IMR-90 (cell line): ENCODE data around the gene AZIN2. TPM values are rescaled to one million over a fixed set of nuclear protein-coding genes. Genes with fewer than 3 reads are reported as not detected.

Source experiments
- ATAC-seq: fragments of 200-7000 bp; cut with Tn5 transposase; 2 replicates; pipeline ENCODE4 v1.9.1; 2020; ENCODE audit warnings: low read depth, mild to moderate bottlenecking, moderate library complexity
- BruUV-seq: library from RNA; stranded (reverse); fragments of 400-500 nt; replicated peaks from 2 replicates; lab custom pipeline; 2021; lab: Mats Ljungman, UMichigan
- CTCF ChIA-PET: fragments of 300-600 bp; formaldehyde crosslinking; extraction: SDS; loops from one replicate; lab custom pipeline; 2021; ENCODE audit warnings: antibody characterized with exemption; lab: Yijun Ruan, JAX
- POLR2A ChIA-PET: fragments of 300-600 bp; sonication (Branson Sonifier 250); formaldehyde crosslinking; loops from one replicate; lab custom pipeline; 2022; ENCODE audit warnings: antibody characterized with exemption; ENCODE audit not compliant: unreplicated experiment; lab: Charles Lee
- DNase-seq: peaks from one replicate; pipeline ENCODE4 v3.0.0; 2013
- H2AFZ ChIP-seq: replicated peaks from 2 replicates; pipeline ENCODE3; 2013; ENCODE audit warnings: low read length, mild to moderate bottlenecking; ENCODE audit not compliant: poor library complexity
- H2AK5ac ChIP-seq: 2 replicates; pipeline ENCODE4 v1.6.1; 2013; ENCODE audit warnings: low read depth, low read length, inconsistent platforms
- H2AK9ac ChIP-seq: replicated peaks from 2 replicates; pipeline ENCODE3; 2013; ENCODE audit warnings: mild to moderate bottlenecking, low read depth, low read length, moderate library complexity; ENCODE audit not compliant: poor library complexity
- H2BK120ac ChIP-seq: 2 replicates; pipeline ENCODE4 v1.6.1; 2013; ENCODE audit warnings: low read depth, low read length, inconsistent platforms
- H2BK15ac ChIP-seq: 3 replicates; pipeline ENCODE4 v1.6.1; 2013; ENCODE audit warnings: low read depth, low read length, inconsistent platforms
- H2BK20ac ChIP-seq: 2 replicates; pipeline ENCODE4 v1.6.1; 2013; ENCODE audit warnings: low read depth, mild to moderate bottlenecking, inconsistent platforms, low read length, moderate library complexity
- H2BK5ac ChIP-seq: 2 replicates; pipeline ENCODE4 v1.6.1; 2013; ENCODE audit warnings: mild to moderate bottlenecking, low read depth, low read length, inconsistent platforms; ENCODE audit not compliant: poor library complexity, severe bottlenecking
- H3K14ac ChIP-seq: replicated peaks from 2 replicates; pipeline ENCODE4 v1.6.1; 2013; ENCODE audit warnings: low read depth, low read length, inconsistent platforms
- H3K18ac ChIP-seq: 2 replicates; pipeline ENCODE4 v1.6.1; 2013; ENCODE audit warnings: low read depth, low read length, control low read depth
- H3K23ac ChIP-seq: 2 replicates; pipeline ENCODE4 v1.6.1; 2013; ENCODE audit warnings: low read depth, low read length, inconsistent platforms
- H3K27ac ChIP-seq: 2 replicates; pipeline ENCODE4 v1.5.1; 2013; ENCODE audit warnings: mild to moderate bottlenecking, control low read depth, low read length; ENCODE audit not compliant: insufficient read depth
- H3K27me3 ChIP-seq: 2 replicates; pipeline ENCODE4 v1.6.1; 2013; ENCODE audit warnings: low read length; ENCODE audit not compliant: control insufficient read depth, insufficient read depth
- H3K36me3 ChIP-seq: 2 replicates; pipeline ENCODE4 v1.6.1; 2013; ENCODE audit warnings: low read length, mixed read lengths; ENCODE audit not compliant: control insufficient read depth, insufficient read depth
- H3K4ac ChIP-seq: 2 replicates; pipeline ENCODE4 v1.6.1; 2013; ENCODE audit warnings: low read depth, low read length, inconsistent platforms
- H3K4me1 ChIP-seq: 2 replicates; pipeline ENCODE4 v1.6.1; 2013; ENCODE audit warnings: low read length, mixed read lengths; ENCODE audit not compliant: control insufficient read depth, insufficient read depth
- H3K4me2 ChIP-seq: 2 replicates; pipeline ENCODE4 v1.6.1; 2013; ENCODE audit warnings: low read depth, mild to moderate bottlenecking, control low read depth, low read length, moderate library complexity
- H3K4me3 ChIP-seq: 2 replicates; pipeline ENCODE4 v1.5.1; 2013; ENCODE audit warnings: low read depth, mild to moderate bottlenecking, control low read depth, low read length, moderate library complexity; ENCODE audit not compliant: insufficient read depth
- H3K56ac ChIP-seq: 2 replicates; pipeline ENCODE4 v1.6.1; 2013; ENCODE audit warnings: low read length, inconsistent platforms; ENCODE audit not compliant: insufficient read depth; ENCODE audit errors: extremely low read depth
- H3K79me1 ChIP-seq, 2 experiments: 2 replicates each; pipeline ENCODE4 v1.6.1; 2013; ENCODE audit warnings: low read length in 2 of 2, inconsistent platforms in 1 of 2, low read depth in 1 of 2
- H3K9ac ChIP-seq: 2 replicates; pipeline ENCODE4 v1.6.1; 2013; ENCODE audit warnings: low read depth, low read length, control low read depth
- H3K9me1 ChIP-seq: 2 replicates; pipeline ENCODE4 v1.6.1; 2013; ENCODE audit warnings: low read length, inconsistent platforms; ENCODE audit not compliant: insufficient read depth
- H3K9me3 ChIP-seq: 2 replicates; pipeline ENCODE4 v1.6.1; 2013; ENCODE audit warnings: low read length; ENCODE audit not compliant: control insufficient read depth, insufficient read depth
- H4K20me1 ChIP-seq: 2 replicates; pipeline ENCODE4 v1.6.1; 2013; ENCODE audit warnings: low read length, inconsistent platforms; ENCODE audit not compliant: insufficient read depth
- H4K5ac ChIP-seq: 2 replicates; pipeline ENCODE4 v1.6.1; 2013; ENCODE audit warnings: mild to moderate bottlenecking, low read depth, low read length, control low read depth
- H4K8ac ChIP-seq, 2 experiments: 2 replicates each; pipeline ENCODE4 v1.6.1; 2013; ENCODE audit warnings: low read depth in 2 of 2, low read length in 2 of 2, control low read depth in 1 of 2, inconsistent platforms in 1 of 2
- H4K91ac ChIP-seq: 2 replicates; pipeline ENCODE4 v1.6.1; 2013; ENCODE audit warnings: low read depth, low read length, inconsistent platforms; ENCODE audit not compliant: insufficient read depth
- FOS ChIP-seq: fragments of 150-350 bp; IDR thresholded peaks from 2 replicates; pipeline ENCODE4 v1.6.1; 2016; ENCODE audit warnings: low read depth, low read length
- RFX5 ChIP-seq: IDR thresholded peaks from 2 replicates; pipeline ENCODE4 v1.8.0; 2012; ENCODE audit warnings: low read depth, mild to moderate bottlenecking, low read length, moderate library complexity
- WGBS, 2 experiments: methylation state at CpG; one replicate each; pipeline versions ENCODE4 v1.1.5 to v1.1.7; 2013; ENCODE audit warnings: missing lambda C conversion rate in 2 of 2; ENCODE audit not compliant: insufficient read length in 1 of 2; ENCODE audit errors: extremely low coverage in 2 of 2; 5-methylcytosine and 5-hydroxymethylcytosine counted together
- dilution Hi-C: fragments of 300-500 bp; cut with HindIII; formaldehyde crosslinking; loops from one replicate; pipeline ENCODE4 v1.14.3; 2018; ENCODE audit warnings: low sequenced_read_pairs; ENCODE audit not compliant: unreplicated experiment
- in situ Hi-C: fragments of 300-500 bp; cut with MboI; formaldehyde crosslinking; loops from 3 replicates; pipeline ENCODE4 v1.14.3; 2019; ENCODE audit warnings: low sequenced_read_pairs, inconsistent platforms, mixed read lengths
- intact Hi-C: fragments of 100-400 bp; cut with micrococcal nuclease; formaldehyde crosslinking; loops from 2 replicates; pipeline ENCODE4 v1.10.0; 2022
- polyA plus RNA-seq, 3 experiments: library from polyadenylated mRNA; depleted of rRNA; stranded (reverse); fragments of >200 nt; gene quantifications; 2 replicates each; pipeline ENCODE4 v1.2.3, GENCODE V29; 2012; ENCODE audit warnings: low replicate concordance in 1 of 3
- total RNA-seq: library from RNA; depleted of rRNA; stranded (reverse); fragments of >200 nt; gene quantifications from 2 replicates; pipeline ENCODE4 v1.2.3, GENCODE V29; 2012

AZIN2 gene
- total and polyA plus RNA-seq, 2 of the 4 experiments (the other 2 are of a cell fraction), result 4.7 to 8.9 TPM

GRCh38 chr1:33057095-33057494 is 23.9 kb upstream of the AZIN2 start:
- Histone ChIP-seq H2BK20ac (no peak overlapping the region), H3K36me3 (no peaks in the 10 kb centered on the region), H3K79me1 (no peaks in the 10 kb centered on the region), H3K9me1 (no peaks in the 10 kb centered on the region), H3K9ac (no peak overlapping the region), H2BK5ac (no peak overlapping the region), H3K4me2 (no peak overlapping the region), H3K56ac (no peak overlapping the region), H4K5ac (no peak overlapping the region), H2AK9ac (no peak overlapping the region), H2AK5ac (no peak overlapping the region), H3K4me1 (0 out of 2 replicates have a peak, but pooled peaks cover 1% of the 10 kb centered on the region), H3K4me3 (no peak overlapping the region), H2BK15ac (no peak overlapping the region), H4K91ac (no peak overlapping the region), H3K14ac (no peak overlapping the region), H3K27ac (no peak overlapping the region), H4K8ac (no peak overlapping the region), H2AFZ (no peak overlapping the region), H3K4ac (no peak overlapping the region), H4K20me1 (no peaks in the 10 kb centered on the region), H3K9me3 (peaks cover 3% of the 10 kb centered on the region), H3K23ac (no peak overlapping the region), H3K18ac (no peak overlapping the region), H2BK120ac (no peak overlapping the region), H3K27me3 (no peaks in the 10 kb centered on the region)
- ATAC-seq, result no peak
- dilution Hi-C loops (no loop called here), intact Hi-C loops (loop anchor here (5.0 kb wide), 1 partner anchor 55 kb away; no protein-coding TSS in a partner anchor), in situ Hi-C loops (loop anchor here (10.0 kb wide), 1 partner anchor 122 kb away; no protein-coding TSS in a partner anchor)
- DNase-seq, result no peak
- ChIA-PET CTCF (interaction anchor here (0.6 kb wide), 1 partner anchor 21 kb away, joined by 4 read pairs; no protein-coding TSS in a partner anchor), POLR2A (interaction anchor here (0.7 kb wide), 1 partner anchor 24 kb away, joined by 7 read pairs; the partner anchor contains the start of gene AZIN2)
- TF ChIP-seq RFX5, result no peak
- TF ChIP-seq FOS, result no peak
- no CpG with 5 or more reads among the region's 2 CpGs for WGBS, 2 experiments
- BruUV-seq, result no TSS peak
